ENCODE results near the gene S100A5.
A peak's percentile ranks its signal among the peaks of the same experiment; 100 is the strongest.
"Not testable (repeated sequence)": the region's sequence is repeated elsewhere in the genome, so short reads cannot be mapped to it uniquely, and the experiment has no call there.

S100A5 gene

GRCh38 chr1:153532181-153532580 lies 8.6 kb downstream of the S100A5 start:
- DNase-seq, result no peak

GRCh38 chr1:153531638-153532037 lies 9.1 kb downstream of the S100A5 start:
- DNase-seq, result no peak

GRCh38 chr1:153527683-153528040 lies 13.1 kb downstream of the S100A5 start:
- no peak for DNase-seq

- DNase-seq, result no peak
These were observed 13.6 kb downstream of the S100A5 start for GRCh38 chr1:153527023-153527682.

GRCh38 chr1:153526132-153526543 lies 14.6 kb downstream of the S100A5 start:
- DNase-seq, result no peak

- no peak for DNase-seq
These were observed 15.5 kb downstream of the S100A5 start for GRCh38 chr1:153525088-153525728.

- not testable (repeated sequence) for DNase-seq
These were observed 18.2 kb downstream of the S100A5 start for GRCh38 chr1:153522353-153523048.

- not testable (repeated sequence) for DNase-seq
These were observed 18.9 kb downstream of the S100A5 start for GRCh38 chr1:153521808-153522207.

GRCh38 chr1:153520818-153521476 lies 19.8 kb downstream of the S100A5 start:
- DNase-seq, result no peak

- not testable (repeated sequence) for DNase-seq
These were observed 20.5 kb downstream of the S100A5 start for GRCh38 chr1:153520137-153520691.

- DNase-seq, result no peak
These were observed 21.5 kb downstream of the S100A5 start for GRCh38 chr1:153519242-153519641.

- no peak for DNase-seq
These were observed 25.0 kb downstream of the S100A5 start for GRCh38 chr1:153515504-153516394.

GRCh38 chr1:153513666-153514065 lies 27.1 kb downstream of the S100A5 start:
- no peak for DNase-seq

GRCh38 chr1:153513023-153513422 lies 27.7 kb downstream of the S100A5 start:
- DNase-seq, result no peak

- peak; percentile 82 for DNase-seq
These were observed 29.7 kb downstream of the S100A5 start for GRCh38 chr1:153510984-153511410.

- no peak for DNase-seq
These were observed 30.9 kb downstream of the S100A5 start for GRCh38 chr1:153509729-153510354.

- no peak for DNase-seq
These were observed 31.7 kb downstream of the S100A5 start for GRCh38 chr1:153509036-153509435.

GRCh38 chr1:153507926-153508583 lies 32.7 kb downstream of the S100A5 start:
- no peak for DNase-seq

- no peak for DNase-seq
These were observed 33.8 kb downstream of the S100A5 start for GRCh38 chr1:153506831-153507413.

- DNase-seq, result no peak
These were observed 34.3 kb downstream of the S100A5 start for GRCh38 chr1:153506386-153506785.

GRCh38 chr1:153505576-153505975 lies 35.2 kb downstream of the S100A5 start:
- no peak for DNase-seq

Data from retina (tissue), 1 donor.